Cardiac fibroblast (primary cell): Measurements from ENCODE around the gene BAZ1B.
A peak's percentile ranks its signal among the peaks of the same experiment; 100 is the strongest.
"Not testable (repeated sequence)": the region's sequence is repeated elsewhere in the genome, so short reads cannot be mapped to it uniquely, and the experiment has no call there.

Source experiments
- DNase-seq, 2 donors: peaks; one replicate each; pipeline versions ENCODE4 v3.0.0 to v3.0.0-alpha.2; 2010; ENCODE audit warnings: low read depth in 2 of 2
- H3K4me3 ChIP-seq, 2 donors: replicated peaks in 1 of 2; 1 replicate in 1 of 2; 2 replicates in 1 of 2; pipeline ENCODE4 v1.5.1; 2011; ENCODE audit warnings: low read depth in 2 of 2, low read length in 2 of 2, mild to moderate bottlenecking in 2 of 2, moderate library complexity in 1 of 2
- CTCF ChIP-seq: IDR thresholded peaks from one replicate; pipeline ENCODE4 v1.5.1; 2011; ENCODE audit warnings: low read depth, mild to moderate bottlenecking, low read length, inconsistent platforms

BAZ1B gene

GRCh38 chr7:73504017-73504416, 18.1 kb downstream of the BAZ1B start:
- no peak overlapping the region for H3K4me3 ChIP-seq
- no peak for TF ChIP-seq CTCF
- DNase-seq, result no peak

- H3K4me3 ChIP-seq, result no peak overlapping the region
- no peak for DNase-seq
- no peak for TF ChIP-seq CTCF
Observed at GRCh38 chr7:73503229-73503628, 18.9 kb downstream of the BAZ1B start.

GRCh38 chr7:73496626-73497025, 25.5 kb downstream of the BAZ1B start:
- no peak for DNase-seq
- H3K4me3 ChIP-seq, result no peak overlapping the region
- TF ChIP-seq CTCF, result no peak

- DNase-seq, result not testable (repeated sequence)
Observed at GRCh38 chr7:73495507-73495906, 26.6 kb downstream of the BAZ1B start.

GRCh38 chr7:73489976-73490375, 32.1 kb downstream of the BAZ1B start:
- DNase-seq, result no peak

More at GRCh38 chr7:73495507-73495906, 26.6 kb downstream of the BAZ1B start:
- not testable (repeated sequence) for H3K4me3 ChIP-seq

GRCh38 chr7:73487486-73487885, 34.6 kb downstream of the BAZ1B start:
- DNase-seq, result peak in 1 of 2 donors; percentile 21
- no peak overlapping the region for H3K4me3 ChIP-seq
- no peak for TF ChIP-seq CTCF

More at GRCh38 chr7:73489976-73490375, 32.1 kb downstream of the BAZ1B start:
- H3K4me3 ChIP-seq, result no peak overlapping the region
- TF ChIP-seq CTCF, result no peak

GRCh38 chr7:73483171-73483570, 38.9 kb downstream of the BAZ1B start:
- no peak for DNase-seq
- no peak overlapping the region for H3K4me3 ChIP-seq
- no peak for TF ChIP-seq CTCF
